CD14-positive monocyte (primary cell): ENCODE data around the gene GRIK3. TPM values are rescaled to one million over a fixed set of nuclear protein-coding genes. Genes with fewer than 3 reads are reported as not detected.

Experiments
- DNase-seq, 3 donors: peaks; one replicate each; pipeline ENCODE4 v3.0.0-alpha.2; 2011 to 2022
- H2AFZ ChIP-seq: 2 replicates; pipeline ENCODE4 v1.6.0; 2012; ENCODE audit warnings: mild to moderate bottlenecking, low read depth, low read length, inconsistent platforms; ENCODE audit not compliant: insufficient read depth, poor library complexity, severe bottlenecking
- H3K27ac ChIP-seq, 2 donors: 1 replicate in 1 of 2; 2 replicates in 1 of 2; pipeline ENCODE4 v1.5.1; 2012 to 2013; ENCODE audit warnings: low read length in 2 of 2, control low read depth in 1 of 2, inconsistent platforms in 1 of 2, low read depth in 1 of 2, mild to moderate bottlenecking in 1 of 2
- H3K27me3 ChIP-seq, 2 donors: one replicate each; pipeline versions ENCODE4 v1.6.0 to v1.6.1; 2011 to 2013; ENCODE audit warnings: low read length in 2 of 2; ENCODE audit not compliant: control insufficient read depth in 2 of 2, insufficient read depth in 2 of 2
- H3K36me3 ChIP-seq, 2 donors: replicated peaks in 1 of 2; 1 replicate in 1 of 2; 2 replicates in 1 of 2; pipeline versions ENCODE4 v1.5.1 to v1.6.1; 2012 to 2013; ENCODE audit warnings: low read length in 2 of 2, control low read depth in 1 of 2, inconsistent platforms in 1 of 2, mild to moderate bottlenecking in 1 of 2; ENCODE audit not compliant: insufficient read depth in 2 of 2, control insufficient read depth in 1 of 2
- H3K4me1 ChIP-seq, 2 donors: 1 replicate in 1 of 2; 2 replicates in 1 of 2; pipeline versions ENCODE4 v1.5.1 to v1.6.1; 2012 to 2013; ENCODE audit warnings: low read length in 2 of 2, control low read depth in 1 of 2, inconsistent platforms in 1 of 2, mild to moderate bottlenecking in 1 of 2, moderate library complexity in 1 of 2; ENCODE audit not compliant: insufficient read depth in 2 of 2, control insufficient read depth in 1 of 2
- H3K4me2 ChIP-seq: replicated peaks from 2 replicates; pipeline ENCODE3; 2012; ENCODE audit warnings: low read length, moderate library complexity, mild to moderate bottlenecking; ENCODE audit not compliant: poor library complexity, severe bottlenecking; ENCODE audit errors: extremely low read depth
- H3K4me3 ChIP-seq, 3 experiments: fragments of 200-600 bp in 1 of 3; sonication (generic) in 1 of 3; replicated peaks in 1 of 3; 1 replicate in 2 of 3; 2 replicates in 1 of 3; pipeline ENCODE4 v1.5.1; 2011 to 2013; ENCODE audit warnings: low read length in 3 of 3, mild to moderate bottlenecking in 3 of 3, control low read depth in 2 of 3, low read depth in 2 of 3, inconsistent platforms in 1 of 3, moderate library complexity in 1 of 3
- H3K79me2 ChIP-seq: 2 replicates; pipeline ENCODE4 v1.6.0; 2012; ENCODE audit warnings: mild to moderate bottlenecking, control low read depth, inconsistent platforms, low read length, moderate library complexity; ENCODE audit not compliant: insufficient read depth
- H3K9ac ChIP-seq: 2 replicates; pipeline ENCODE4 v1.6.0; 2017; ENCODE audit warnings: low read length, mild to moderate bottlenecking; ENCODE audit not compliant: insufficient read depth, poor library complexity, severe bottlenecking
- H3K9me3 ChIP-seq, 2 donors: replicated peaks in 1 of 2; 1 replicate in 1 of 2; 2 replicates in 1 of 2; pipeline versions ENCODE4 v1.5.1 to v1.6.1; 2012 to 2013; ENCODE audit warnings: low read length in 2 of 2, control low read depth in 1 of 2; ENCODE audit not compliant: control insufficient read depth in 1 of 2, insufficient read depth in 1 of 2
- H4K20me1 ChIP-seq: 2 replicates; pipeline ENCODE4 v1.6.0; 2012; ENCODE audit warnings: mild to moderate bottlenecking, low read length, control low read depth, moderate library complexity; ENCODE audit not compliant: insufficient read depth
- H3K27ac Mint-ChIP-seq, 7 donors: one replicate each; pipeline ENCODE4 v1.8.0; 2020; ENCODE audit warnings: mild to moderate bottlenecking in 7 of 7, mixed read lengths in 7 of 7, moderate library complexity in 6 of 7, inconsistent platforms in 2 of 7
- H3K27me3 Mint-ChIP-seq, 3 donors: one replicate each; pipeline ENCODE4 v1.8.0; 2021 to 2022; ENCODE audit warnings: low read depth in 3 of 3, mild to moderate bottlenecking in 3 of 3, mixed read lengths in 3 of 3, moderate library complexity in 3 of 3, inconsistent platforms in 1 of 3
- H3K36me3 Mint-ChIP-seq, 2 donors: one replicate each; pipeline ENCODE4 v1.8.0; 2020; ENCODE audit warnings: mixed read lengths in 2 of 2, inconsistent platforms in 1 of 2, mild to moderate bottlenecking in 1 of 2
- H3K4me1 Mint-ChIP-seq: one replicate; pipeline ENCODE4 v1.8.0; 2020; ENCODE audit warnings: mild to moderate bottlenecking, mixed read lengths
- H3K4me3 Mint-ChIP-seq, 2 donors: one replicate each; pipeline ENCODE4 v1.8.0; 2020; ENCODE audit warnings: mild to moderate bottlenecking in 2 of 2, mixed read lengths in 2 of 2, moderate library complexity in 1 of 2
- H3K9me3 Mint-ChIP-seq, 7 donors: one replicate each; pipeline ENCODE4 v1.8.0; 2020 to 2022; ENCODE audit warnings: mixed read lengths in 7 of 7, mild to moderate bottlenecking in 6 of 7, moderate library complexity in 6 of 7, inconsistent platforms in 2 of 7
- CTCF ChIP-seq: fragments of 200-600 bp; IDR thresholded peaks from one replicate; pipeline ENCODE4 v1.8.0; 2022; ENCODE audit warnings: antibody characterized with exemption, mild to moderate bottlenecking
- WGBS: methylation state at CpG from one replicate; pipeline ENCODE4 v1.1.5; 2013; ENCODE audit warnings: missing lambda C conversion rate; ENCODE audit not compliant: insufficient coverage; 5-methylcytosine and 5-hydroxymethylcytosine counted together
- intact Hi-C, 2 donors: fragments of 100-400 bp; cut with micrococcal nuclease; formaldehyde crosslinking; loops; one replicate each; pipeline versions ENCODE4 v1.15.0 to v1.15.1; 2023
- polyA plus RNA-seq, 3 donors: library from polyadenylated mRNA; depleted of rRNA in 1 of 3; unstranded in 2 of 3; stranded (reverse) in 1 of 3; fragments of 300-500 nt in 2 of 3; fragments of >200 nt in 1 of 3; fragmentation: Illumina TruSeq in 2 of 3; gene quantifications; 1 replicate in 2 of 3; 2 replicates in 1 of 3; pipeline ENCODE4 v1.2.3, GENCODE V29; 2012 to 2021

The GRIK3 gene
- polyA plus RNA-seq, 3 donors: not detected

GRCh38 chr1:37059346-37059745 is 25.0 kb upstream of the GRIK3 start:
- Histone ChIP-seq H3K4me3 (no peak overlapping the region), H4K20me1 (no peaks in the 10 kb centered on the region), H3K27me3 (no peaks in the 10 kb centered on the region), H3K36me3 (no peaks in the 10 kb centered on the region), H3K9me3 (no peaks in the 10 kb centered on the region), H3K9ac (no peak overlapping the region), H3K4me2 (no peak overlapping the region), H3K27ac (no peak overlapping the region), H2AFZ (no peak overlapping the region), H3K4me1 (no peaks in the 10 kb centered on the region), H3K79me2 (no peaks in the 10 kb centered on the region)
- intact Hi-C loops: no loop called here
- Mint-ChIP-seq H3K4me1 (no peaks in the 10 kb centered on the region), H3K36me3 (no peaks in the 10 kb centered on the region), H3K9me3 (peaks cover 0 to 1% (median 0%) of the 10 kb centered on the region in 7 donors), H3K4me3 (no peak overlapping the region), H3K27me3 (peaks cover 1 to 10% (median 8%) of the 10 kb centered on the region in 3 donors), H3K27ac (no peak overlapping the region)
- DNase-seq: no peak
- TF ChIP-seq CTCF: no peak
- 63% methylated on average over 1 of the region's 8 CpGs for WGBS

GRCh38 chr1:37058424-37058988 is 24.2 kb upstream of the GRIK3 start:
- Histone ChIP-seq H3K27me3 (no peaks in the 10 kb centered on the region), H3K27ac (no peak overlapping the region), H4K20me1 (no peaks in the 10 kb centered on the region), H2AFZ (no peak overlapping the region), H3K4me3 (no peak overlapping the region), H3K4me1 (no peaks in the 10 kb centered on the region), H3K4me2 (no peak overlapping the region), H3K9ac (no peak overlapping the region), H3K79me2 (no peaks in the 10 kb centered on the region), H3K36me3 (no peaks in the 10 kb centered on the region), H3K9me3 (no peaks in the 10 kb centered on the region)
- TF ChIP-seq CTCF: no peak
- Mint-ChIP-seq H3K27me3 (peaks cover 0 to 8% (median 5%) of the 10 kb centered on the region in 3 donors), H3K9me3 (peaks cover 0 to 1% (median 0%) of the 10 kb centered on the region in 7 donors), H3K36me3 (no peaks in the 10 kb centered on the region), H3K27ac (no peak overlapping the region), H3K4me3 (no peak overlapping the region), H3K4me1 (no peaks in the 10 kb centered on the region)
- intact Hi-C loops: no loop called here
- DNase-seq: no peak
- 75% methylated on average over 2 of the region's 5 CpGs for WGBS
